Superior temporal gyrus (tissue), 1 donor: ENCODE results near the gene RIT2.
A peak's percentile ranks its signal among the peaks of the same experiment; 100 is the strongest.

Source experiments
- DNase-seq: peaks from one replicate; pipeline ENCODE4 v3.0.0-alpha.2; 2016; ENCODE audit errors: extremely low spot score

RIT2 gene

GRCh38 chr18:43115076-43115921 lies at the start of gene RIT2:
TSS of gene RIT2 (minus strand) at chr18:43115685.
- DNase-seq = no peak

GRCh38 chr18:43161528-43161927 lies 46.0 kb upstream of the RIT2 start:
- DNase-seq = no peak

- no peak for DNase-seq
Observed at GRCh38 chr18:43160509-43160908, 45.0 kb upstream of the RIT2 start.

GRCh38 chr18:43159926-43160325 lies 44.4 kb upstream of the RIT2 start:
- DNase-seq = no peak

GRCh38 chr18:43159086-43159770 lies 43.7 kb upstream of the RIT2 start:
- DNase-seq = no peak

- DNase-seq = no peak
Observed at GRCh38 chr18:43158381-43158780, 42.9 kb upstream of the RIT2 start.

GRCh38 chr18:43155842-43156241 lies 40.4 kb upstream of the RIT2 start:
- no peak for DNase-seq

- no peak for DNase-seq
Observed at GRCh38 chr18:43148231-43148630, 32.7 kb upstream of the RIT2 start.

- no peak for DNase-seq
Observed at GRCh38 chr18:43141208-43141607, 25.7 kb upstream of the RIT2 start.

GRCh38 chr18:43139288-43139946 lies 23.9 kb upstream of the RIT2 start:
- no peak for DNase-seq

- DNase-seq = no peak
Observed at GRCh38 chr18:43134876-43135275, 19.4 kb upstream of the RIT2 start.

GRCh38 chr18:43130716-43131260 lies 15.3 kb upstream of the RIT2 start:
- no peak for DNase-seq

- DNase-seq = no peak
Observed at GRCh38 chr18:43129946-43130524, 14.6 kb upstream of the RIT2 start.

GRCh38 chr18:43125471-43125870 lies 10.0 kb upstream of the RIT2 start:
- no peak for DNase-seq

GRCh38 chr18:43122955-43123354 lies 7.5 kb upstream of the RIT2 start:
- no peak for DNase-seq

GRCh38 chr18:43116699-43117294 lies 1.3 kb upstream of the RIT2 start:
- DNase-seq = peak; percentile 25

GRCh38 chr18:43113220-43113895 lies 2.1 kb downstream of the RIT2 start:
- DNase-seq = no peak

- DNase-seq = no peak
Observed at GRCh38 chr18:43108882-43109281, 6.6 kb downstream of the RIT2 start.

GRCh38 chr18:43108469-43108868 lies 7.0 kb downstream of the RIT2 start:
- DNase-seq = no peak

GRCh38 chr18:43093646-43094045 lies 21.8 kb downstream of the RIT2 start:
- no peak for DNase-seq

GRCh38 chr18:43092539-43092938 lies 22.9 kb downstream of the RIT2 start:
- DNase-seq = no peak
